Astrocyte (in vitro differentiated cells and primary cell): ENCODE measurements around the gene IMMP2L. TPM values are rescaled to one million over a fixed set of nuclear protein-coding genes. Genes with fewer than 3 reads are reported as not detected.
A peak's percentile ranks its signal among the peaks of the same experiment; 100 is the strongest.

Source experiments
- DNase-seq: peaks from one replicate; pipeline ENCODE4 v3.0.0-alpha.2; 2010; ENCODE audit warnings: low read depth
- FAIRE-seq: peaks from 2 replicates; lab custom pipeline; 2011; peaks lifted over from hg19 to GRCh38; lab: Jason Lieb, UNC
- H2AFZ ChIP-seq: 2 replicates; pipeline ENCODE4 v1.6.0; 2012; ENCODE audit warnings: low read depth, low read length, inconsistent platforms
- H3K27ac ChIP-seq: 2 replicates; pipeline ENCODE4 v1.5.1; 2011; ENCODE audit warnings: low read depth, low read length, inconsistent platforms
- H3K27me3 ChIP-seq: 2 replicates; pipeline ENCODE4 v1.6.0; 2011; ENCODE audit warnings: low read length, inconsistent platforms; ENCODE audit not compliant: insufficient read depth
- H3K36me3 ChIP-seq: 2 replicates; pipeline ENCODE4 v1.5.1; 2011; ENCODE audit warnings: low read length, inconsistent platforms; ENCODE audit not compliant: insufficient read depth
- H3K4me1 ChIP-seq: 2 replicates; pipeline ENCODE4 v1.5.1; 2011; ENCODE audit warnings: low read length, inconsistent platforms; ENCODE audit not compliant: insufficient read depth
- H3K4me2 ChIP-seq: 2 replicates; pipeline ENCODE4 v1.6.0; 2012; ENCODE audit warnings: low read length, inconsistent platforms
- H3K4me3 ChIP-seq: 2 replicates; pipeline ENCODE4 v1.5.1; 2011; ENCODE audit warnings: low read depth, mild to moderate bottlenecking, low read length, inconsistent platforms; ENCODE audit not compliant: insufficient read depth
- H3K79me2 ChIP-seq: 2 replicates; pipeline ENCODE4 v1.6.0; 2012; ENCODE audit warnings: mild to moderate bottlenecking, low read length, inconsistent platforms; ENCODE audit not compliant: insufficient read depth
- H3K9ac ChIP-seq: 2 replicates; pipeline ENCODE4 v1.6.0; 2012; ENCODE audit warnings: mild to moderate bottlenecking, low read length, inconsistent platforms
- H3K9me3 ChIP-seq: 2 replicates; pipeline ENCODE4 v1.5.1; 2012; ENCODE audit warnings: low read depth, mild to moderate bottlenecking, low read length, inconsistent platforms; ENCODE audit not compliant: insufficient read depth
- H4K20me1 ChIP-seq: 2 replicates; pipeline ENCODE4 v1.6.0; 2012; ENCODE audit warnings: low read length, inconsistent platforms; ENCODE audit not compliant: insufficient read depth
- H3K27ac Mint-ChIP-seq: one replicate; pipeline ENCODE4 v1.8.0; 2021; ENCODE audit warnings: mild to moderate bottlenecking, mixed read lengths; ENCODE audit not compliant: unreplicated experiment
- H3K27me3 Mint-ChIP-seq: one replicate; pipeline ENCODE4 v1.8.0; 2021; ENCODE audit warnings: low read depth, mixed read lengths; ENCODE audit not compliant: unreplicated experiment
- H3K36me3 Mint-ChIP-seq: one replicate; pipeline ENCODE4 v1.8.0; 2021; ENCODE audit warnings: low read depth, mixed read lengths; ENCODE audit not compliant: unreplicated experiment
- H3K4me1 Mint-ChIP-seq: one replicate; pipeline ENCODE4 v1.8.0; 2021; ENCODE audit warnings: low read depth, mixed read lengths; ENCODE audit not compliant: unreplicated experiment
- H3K4me3 Mint-ChIP-seq: one replicate; pipeline ENCODE4 v1.8.0; 2021; ENCODE audit warnings: mild to moderate bottlenecking, moderate library complexity, mixed read lengths; ENCODE audit not compliant: unreplicated experiment
- H3K9me3 Mint-ChIP-seq: one replicate; pipeline ENCODE4 v1.8.0; 2021; ENCODE audit warnings: mild to moderate bottlenecking, mixed read lengths; ENCODE audit not compliant: unreplicated experiment
- CTCF ChIP-seq: IDR thresholded peaks from 2 replicates; pipeline ENCODE4 v1.5.1; 2011; ENCODE audit warnings: low read depth, mild to moderate bottlenecking, inconsistent platforms, low read length, moderate library complexity; ENCODE audit not compliant: insufficient read depth
- EZH2 ChIP-seq: IDR thresholded peaks from 2 replicates; pipeline ENCODE4 v1.6.1; 2012; ENCODE audit warnings: mild to moderate bottlenecking, low read length, inconsistent platforms; ENCODE audit not compliant: insufficient read depth
- total RNA-seq: library from RNA; stranded (reverse); gene quantifications from 2 replicates; pipeline ENCODE4 v1.2.1, GENCODE V29; 2021

IMMP2L gene
- total RNA-seq, 1 donor from 2014 or later, result 13.8 TPM

DNA sequence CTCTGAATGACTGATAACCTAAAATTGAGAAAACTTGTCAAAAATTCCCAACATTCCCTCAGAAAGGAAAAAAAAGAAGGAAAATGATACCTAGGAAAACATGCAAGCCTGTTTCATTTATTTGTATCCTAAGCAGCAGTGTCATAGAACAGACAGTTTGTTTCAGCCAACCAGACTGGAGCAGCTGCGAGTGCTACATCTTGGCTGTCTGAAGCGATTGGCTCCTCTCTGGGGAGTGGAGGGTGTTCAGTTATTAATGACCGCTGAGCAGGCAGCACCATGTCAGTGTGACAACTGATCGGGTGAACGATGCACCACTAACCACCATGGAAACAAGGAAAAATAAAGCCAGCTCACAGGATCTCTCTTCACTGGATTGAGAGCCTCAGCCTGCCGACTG is 471.4 kb downstream of the IMMP2L start, which contains the start of gene LRRN3:
LRRN3 (plus strand) TSS at position 282 of the 400 bp plus-strand sequence. CDS start 31,646 bp downstream, outside the sequence.
- Histone ChIP-seq H3K36me3 (no peaks in the 10 kb centered on the region), H3K27ac (no peak within 1 kb of the TSS), H2AFZ (peak within 1 kb of the TSS; percentile 6), H3K4me2 (peak within 1 kb of the TSS; percentile 79), H3K4me3 (peak within 1 kb of the TSS; percentile 51), H3K9me3 (no peaks in the 10 kb centered on the region), H3K27me3 (no peaks in the 10 kb centered on the region), H4K20me1 (no peaks in the 10 kb centered on the region), H3K9ac (peak within 1 kb of the TSS; percentile 64), H3K79me2 (no peaks in the 10 kb centered on the region), H3K4me1 (peaks cover 3% of the 10 kb centered on the region)
- no peak for FAIRE-seq
- peak within 1 kb of the TSS; percentile 62 for H3K27ac Mint-ChIP-seq
- DNase-seq, result peak; percentile 64
- H3K4me3 Mint-ChIP-seq, result peak within 1 kb of the TSS; percentile 71
- TF ChIP-seq EZH2, result no peak
- no peak for TF ChIP-seq CTCF
- H3K36me3 Mint-ChIP-seq, result no peaks in the 10 kb centered on the region
- H3K9me3 Mint-ChIP-seq, result no peaks in the 10 kb centered on the region
- H3K4me1 Mint-ChIP-seq, result peaks cover 38% of the 10 kb centered on the region
- no peaks in the 10 kb centered on the region for H3K27me3 Mint-ChIP-seq

DNA sequence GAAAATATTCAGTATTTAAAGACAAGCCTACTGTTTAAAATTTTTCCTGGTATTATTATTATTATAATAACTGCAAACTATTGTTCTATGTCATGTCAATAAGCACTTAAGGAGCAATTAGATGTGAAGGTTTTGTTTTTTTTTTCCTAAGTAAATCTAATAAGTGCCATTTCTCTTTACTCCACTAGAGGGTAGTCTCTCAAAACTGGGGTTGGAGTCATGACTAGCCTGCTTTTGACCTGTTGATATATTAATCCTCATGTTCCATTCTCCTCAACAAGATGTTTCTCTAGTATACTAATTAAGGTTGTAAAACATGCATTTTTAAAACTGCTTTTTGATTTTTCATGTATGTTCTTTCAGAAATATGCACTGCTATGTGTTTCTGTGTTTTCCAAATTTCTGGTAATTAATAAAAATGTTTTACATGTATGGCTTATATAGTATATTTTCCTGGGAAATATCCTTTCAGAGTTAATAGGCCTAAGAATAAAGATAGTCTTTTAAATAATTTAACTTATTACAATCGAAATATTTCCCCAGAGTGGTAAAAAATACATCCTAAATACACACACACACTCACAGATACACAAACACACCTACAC is 472.4 kb downstream of the IMMP2L start:
- Histone ChIP-seq H3K9me3 (no peaks in the 10 kb centered on the region), H3K9ac (no peak overlapping the region), H3K27ac (no peak overlapping the region), H3K36me3 (no peaks in the 10 kb centered on the region), H3K79me2 (no peaks in the 10 kb centered on the region), H3K4me3 (no peak overlapping the region), H2AFZ (no peak overlapping the region), H4K20me1 (no peaks in the 10 kb centered on the region), H3K4me1 (peaks cover 3% of the 10 kb centered on the region), H3K27me3 (no peaks in the 10 kb centered on the region), H3K4me2 (no peak overlapping the region)
- Mint-ChIP-seq H3K27ac (no peak overlapping the region), H3K4me3 (no peak overlapping the region), H3K27me3 (no peaks in the 10 kb centered on the region), H3K9me3 (no peaks in the 10 kb centered on the region), H3K36me3 (no peaks in the 10 kb centered on the region), H3K4me1 (peaks cover 38% of the 10 kb centered on the region)
- peak; percentile 76 for TF ChIP-seq CTCF
- no peak for TF ChIP-seq EZH2
- DNase-seq, result no peak
- FAIRE-seq, result no peak

GRCh38 chr7:111088328-111088727 is 474.0 kb downstream of the IMMP2L start:
- Mint-ChIP-seq H3K27ac (no peak overlapping the region), H3K9me3 (no peaks in the 10 kb centered on the region), H3K4me3 (no peak overlapping the region), H3K4me1 (peaks cover 34% of the 10 kb centered on the region), H3K27me3 (no peaks in the 10 kb centered on the region), H3K36me3 (no peaks in the 10 kb centered on the region)
- Histone ChIP-seq H4K20me1 (no peaks in the 10 kb centered on the region), H3K4me1 (peaks cover 6% of the 10 kb centered on the region), H3K27me3 (no peaks in the 10 kb centered on the region), H3K27ac (no peak overlapping the region), H3K9ac (no peak overlapping the region), H2AFZ (no peak overlapping the region), H3K9me3 (no peaks in the 10 kb centered on the region), H3K79me2 (no peaks in the 10 kb centered on the region), H3K4me3 (no peak overlapping the region), H3K4me2 (no peak overlapping the region), H3K36me3 (no peaks in the 10 kb centered on the region)
- TF ChIP-seq EZH2, result no peak
- no peak for TF ChIP-seq CTCF
- no peak for FAIRE-seq
- no peak for DNase-seq
